Right hindlimb (tissue), 1 donor: Measurements from ENCODE around the gene SMPDL3B.

Experiments used
- DNase-seq: peaks from one replicate; pipeline ENCODE4 v3.0.0-alpha.2; 2018

The SMPDL3B gene

DNA sequence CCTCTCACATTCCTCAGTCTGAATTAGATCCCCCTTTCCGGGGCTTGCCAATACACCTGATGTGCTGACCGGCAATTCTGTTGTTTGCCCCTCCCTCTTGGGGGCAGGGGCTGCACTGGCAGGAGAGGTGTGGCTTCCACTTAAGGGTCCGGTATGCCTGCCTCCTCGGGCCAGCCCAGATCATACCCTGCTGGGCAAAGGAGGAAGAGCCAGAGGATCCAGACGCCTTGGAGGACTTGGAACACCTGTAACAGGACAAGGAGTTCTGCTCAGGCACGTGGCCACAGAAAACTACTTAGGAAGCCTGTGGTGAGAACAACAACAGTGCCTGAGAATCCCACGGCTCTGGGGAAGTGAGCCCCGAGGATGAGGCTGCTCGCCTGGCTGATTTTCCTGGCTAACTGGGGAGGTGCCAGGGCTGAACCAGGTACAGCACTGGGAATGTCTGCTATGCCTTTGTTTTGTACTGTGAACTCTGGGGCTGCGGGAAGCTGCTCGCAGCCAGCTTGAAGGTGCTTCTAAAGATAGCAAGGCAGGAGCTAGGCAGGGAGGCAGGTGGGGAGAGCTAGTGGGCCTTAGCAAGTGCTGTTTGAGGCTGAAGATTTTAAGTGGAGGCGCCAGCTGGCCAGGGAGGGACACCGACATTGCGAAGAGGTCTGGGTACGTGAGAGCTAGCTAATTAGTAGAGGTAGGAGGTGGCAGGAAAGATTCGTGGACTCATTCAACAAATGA, at the start of gene SMPDL3B:
TSS of gene SMPDL3B (plus strand) at position 183 of the 732 bp plus-strand sequence. CDS start at position 367, 184 bp downstream.
- no peak for DNase-seq

- DNase-seq = no peak
Observed at GRCh38 chr1:27885114-27885528, 49.7 kb upstream of the SMPDL3B start.

DNA sequence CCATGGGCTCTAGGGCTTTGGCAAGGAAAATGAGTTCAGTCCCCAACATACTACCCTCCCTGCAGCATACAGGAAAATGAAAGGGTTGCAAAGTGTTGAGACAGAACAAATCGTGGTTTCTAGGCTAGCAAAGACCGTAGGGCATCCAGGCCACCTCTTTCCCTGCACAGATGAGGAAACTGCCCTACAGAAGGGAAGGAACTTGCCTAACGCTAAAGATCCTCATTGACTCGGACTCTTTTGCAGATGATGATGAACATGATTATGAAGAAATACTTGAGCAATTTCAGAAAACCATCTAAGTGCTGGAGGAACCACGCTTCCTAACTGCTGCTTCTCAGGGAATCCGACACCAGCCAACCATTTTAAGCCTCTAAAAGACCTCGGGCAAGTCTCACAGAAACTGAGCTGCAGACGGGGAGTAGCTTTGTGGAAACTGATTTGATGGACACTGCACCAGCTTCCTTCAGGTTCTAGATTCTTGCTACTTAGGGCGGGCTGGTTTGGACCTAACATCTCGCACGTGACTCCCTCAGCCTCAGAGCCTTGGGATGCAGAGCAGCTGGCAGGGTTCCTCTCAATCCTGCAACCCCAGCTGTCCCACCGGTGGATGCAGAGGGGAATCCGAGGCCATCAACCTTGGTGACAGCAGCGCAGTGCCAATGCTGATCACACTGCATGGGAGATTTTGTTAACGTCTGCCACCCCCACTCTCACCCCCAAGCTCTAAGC, 49.0 kb upstream of the SMPDL3B start:
- no peak for DNase-seq

DNA sequence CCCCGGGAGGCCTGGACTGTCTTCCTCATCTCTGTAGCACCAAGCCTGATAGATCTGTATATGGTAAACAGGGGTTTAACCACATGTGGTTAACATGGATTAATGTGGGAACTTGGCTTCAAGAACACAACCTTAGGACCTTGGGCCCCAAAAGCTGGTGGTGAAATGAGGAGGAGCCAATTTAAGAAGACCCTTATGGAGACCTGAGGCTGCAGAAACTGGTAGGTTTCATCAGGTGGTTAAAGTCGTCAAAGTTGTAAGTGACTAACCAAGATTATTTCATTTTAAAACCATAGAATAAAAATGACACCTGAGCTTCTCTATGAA, 48.5 kb upstream of the SMPDL3B start:
- DNase-seq = no peak

DNA sequence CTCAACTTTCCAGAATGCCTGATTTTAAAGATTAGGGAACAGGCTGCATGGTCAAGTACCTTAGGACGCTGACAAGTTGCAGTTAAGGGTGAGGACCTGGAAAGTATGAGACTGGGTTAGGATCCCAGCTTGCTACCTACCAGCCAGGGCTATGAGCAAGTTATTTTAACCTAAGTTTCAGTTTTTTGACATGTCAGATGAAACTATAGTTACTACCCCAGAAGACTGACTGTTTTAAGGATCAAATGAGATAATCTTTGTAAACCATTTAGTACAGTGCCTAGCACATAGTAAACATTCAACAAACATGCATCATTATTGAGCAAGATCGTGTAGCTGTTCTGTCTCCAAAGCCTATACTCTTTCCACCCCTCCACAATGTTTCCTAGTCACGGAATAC, 48.1 kb upstream of the SMPDL3B start:
- no peak for DNase-seq

GRCh38 chr1:27887215-27888021, 47.4 kb upstream of the SMPDL3B start:
- DNase-seq = no peak

DNA sequence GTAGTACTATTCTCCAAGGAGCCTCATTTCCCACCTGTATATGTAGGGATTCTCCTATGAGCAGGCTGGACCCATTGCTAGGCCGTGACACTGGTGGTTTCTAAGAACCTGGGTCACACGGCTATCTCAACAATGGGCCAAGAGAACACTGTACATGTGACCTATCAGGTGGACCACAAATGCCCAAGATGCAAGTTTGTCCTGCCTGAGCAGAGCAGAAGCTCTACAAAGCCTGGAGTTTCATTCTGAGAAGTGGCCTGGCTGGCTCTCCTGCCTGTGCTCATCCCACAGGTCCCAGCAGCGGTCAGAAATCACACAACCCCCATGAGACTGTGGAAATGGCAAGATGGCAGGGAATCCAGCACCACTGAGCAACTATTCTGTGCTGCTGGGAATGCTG, 45.3 kb upstream of the SMPDL3B start:
- DNase-seq = no peak

- no peak for DNase-seq
Observed at GRCh38 chr1:27891196-27891889, 43.5 kb upstream of the SMPDL3B start.

DNA sequence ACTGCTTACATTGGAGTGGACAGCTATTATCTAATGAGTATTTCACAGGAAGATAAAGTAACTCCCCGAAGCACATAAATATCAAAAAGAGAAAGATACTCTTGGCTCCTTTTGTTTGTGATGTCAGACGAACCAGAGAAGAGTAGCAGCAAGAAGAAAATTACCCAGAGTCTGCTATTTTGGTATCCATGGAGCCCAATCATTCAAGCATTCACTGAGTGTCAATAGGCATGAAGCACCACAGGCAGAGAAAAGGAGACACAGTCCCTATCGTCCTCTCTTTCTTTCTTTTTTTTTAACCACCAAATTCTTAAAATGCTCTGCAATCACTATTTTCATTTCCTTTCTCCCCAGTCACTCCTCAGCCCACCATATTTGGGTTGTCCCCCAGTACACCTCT, 40.3 kb upstream of the SMPDL3B start:
- DNase-seq = no peak

- no peak for DNase-seq
Observed at GRCh38 chr1:27906759-27907158, 28.0 kb upstream of the SMPDL3B start.

DNA sequence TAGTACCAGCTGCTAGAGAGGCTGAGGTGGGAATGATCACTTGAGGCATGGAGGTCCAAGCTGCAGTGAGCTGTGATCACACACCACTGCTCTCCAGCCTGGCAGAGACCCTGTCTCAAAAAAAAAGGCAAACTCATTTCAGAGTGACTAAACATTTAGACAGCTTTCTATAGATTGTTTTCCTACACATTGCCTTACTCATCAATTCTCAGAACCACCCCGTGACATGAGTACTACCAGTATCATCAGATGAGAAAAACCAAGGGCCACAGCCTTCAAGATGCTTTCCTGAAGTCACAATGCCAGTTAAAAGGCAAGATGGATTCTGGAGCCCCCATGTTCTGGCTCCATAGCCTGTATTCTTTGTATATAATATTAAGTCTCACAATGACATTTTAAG, 22.4 kb upstream of the SMPDL3B start:
- no peak for DNase-seq

DNA sequence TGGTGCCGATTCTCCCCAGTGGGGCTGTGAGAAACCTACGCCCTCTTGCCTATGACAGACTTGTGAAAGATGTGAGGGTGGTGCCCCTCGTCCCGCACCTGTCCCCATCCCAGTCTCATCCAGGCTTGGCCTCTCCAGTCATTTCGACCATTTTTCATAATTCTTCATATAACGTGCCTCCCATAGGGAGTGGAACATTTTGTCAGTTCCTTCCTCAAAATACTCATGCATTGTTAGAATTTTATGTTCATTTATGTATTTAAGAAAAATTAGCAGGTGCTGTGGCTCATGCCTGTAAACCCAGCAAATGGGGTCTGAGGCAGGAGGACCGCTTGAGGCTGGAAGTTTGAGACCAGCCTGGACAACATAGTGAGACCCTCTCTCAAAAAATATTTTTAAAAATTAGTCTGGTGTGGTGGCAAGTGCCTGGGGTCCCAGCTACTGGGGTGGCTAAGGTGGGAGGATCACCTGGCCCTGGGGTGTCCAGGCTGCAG, 19.7 kb upstream of the SMPDL3B start:
- no peak for DNase-seq

GRCh38 chr1:27922272-27922671, 12.5 kb upstream of the SMPDL3B start:
- DNase-seq = no peak

DNA sequence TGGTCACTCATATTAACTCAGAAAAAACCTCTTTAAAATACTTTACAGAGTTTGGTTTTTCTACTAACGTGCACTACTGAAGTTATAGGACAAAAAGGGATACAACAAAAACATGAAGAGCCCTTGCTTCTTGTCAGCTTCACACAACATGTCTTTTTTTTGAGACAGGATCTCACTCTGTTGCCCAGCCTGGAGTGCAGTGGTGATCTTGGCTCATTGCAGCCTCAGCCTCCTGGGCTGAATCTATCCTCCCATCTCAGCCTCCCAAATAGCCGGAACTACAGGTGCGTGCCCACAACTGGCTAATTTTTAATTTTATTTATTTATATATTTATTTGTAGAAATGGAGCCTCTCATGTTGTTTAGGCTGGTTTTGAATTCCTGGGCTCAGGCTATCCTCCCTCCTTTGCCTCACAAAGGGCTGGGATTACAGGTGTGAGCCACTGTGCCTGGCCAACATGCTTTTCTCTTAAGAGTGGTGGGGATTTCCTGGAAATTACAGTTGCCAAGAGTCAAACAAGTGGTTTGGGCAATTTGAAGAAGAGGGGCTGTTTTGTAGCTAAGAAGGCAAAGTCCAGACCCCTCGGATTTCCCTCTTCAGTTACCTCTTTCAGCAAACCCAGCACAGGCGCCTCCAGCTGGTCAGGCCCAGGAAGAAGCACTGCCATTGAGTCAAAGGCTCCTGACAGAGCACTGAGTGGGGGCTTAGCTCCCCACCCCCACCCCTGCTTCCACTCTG, 6.4 kb upstream of the SMPDL3B start:
- no peak for DNase-seq

GRCh38 chr1:27931184-27931583, 3.6 kb upstream of the SMPDL3B start:
- DNase-seq = no peak

GRCh38 chr1:27931759-27932158, 3.0 kb upstream of the SMPDL3B start:
- DNase-seq = no peak

GRCh38 chr1:27935721-27936120, 921 bp downstream of the SMPDL3B start:
- DNase-seq = no peak

GRCh38 chr1:27936370-27936769, 1.6 kb downstream of the SMPDL3B start:
- DNase-seq = no peak

DNA sequence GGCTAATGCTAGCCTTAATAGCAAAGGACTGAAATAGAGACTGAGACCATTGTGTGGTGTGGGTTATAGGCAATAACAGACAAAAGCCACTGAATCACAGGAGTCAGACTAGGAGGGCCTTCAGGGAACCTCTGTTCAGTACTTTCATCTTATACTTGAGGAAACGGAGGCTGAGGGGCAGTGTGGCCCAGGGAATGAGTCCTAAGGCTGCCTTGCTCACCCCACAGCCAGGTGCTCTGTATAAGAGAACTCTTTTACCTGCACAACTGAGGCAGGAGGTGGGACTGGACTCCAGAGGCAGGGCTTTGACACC, 2.7 kb downstream of the SMPDL3B start:
- no peak for DNase-seq

DNA sequence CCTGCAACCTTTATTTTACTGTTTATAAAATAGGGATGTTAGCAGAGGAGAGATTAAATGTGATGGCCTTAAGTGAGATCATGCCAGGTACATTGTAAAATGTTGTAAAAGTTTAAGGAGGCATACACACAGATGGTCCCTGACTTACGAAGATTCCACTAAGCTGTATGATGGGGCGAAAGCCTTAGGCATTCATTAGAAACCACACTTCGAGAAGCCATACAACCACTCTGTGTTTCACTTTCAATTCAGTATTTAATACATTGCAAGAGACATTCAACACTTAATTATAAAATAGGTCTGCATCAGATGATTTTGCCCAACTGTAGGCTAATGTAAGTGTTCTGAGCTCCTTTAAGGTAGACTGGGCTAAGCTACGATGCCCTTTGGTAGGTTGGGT, 3.7 kb downstream of the SMPDL3B start:
- no peak for DNase-seq

GRCh38 chr1:27940297-27940696, 5.5 kb downstream of the SMPDL3B start:
- no peak for DNase-seq

- DNase-seq = no peak
Observed at GRCh38 chr1:27940870-27941560, 6.2 kb downstream of the SMPDL3B start.
